K562 (cell line): ENCODE results near the gene RINL. TPM values are rescaled to one million over a fixed set of nuclear protein-coding genes. Genes with fewer than 3 reads are reported as not detected.

Experiments used
- ATAC-seq: fragments of 200-7000 bp; cut with Tn5 transposase; 3 replicates; pipeline ENCODE4 v1.9.1; 2020; ENCODE audit warnings: moderate library complexity
- BruUV-seq: library from RNA; stranded (reverse); fragments of 400-500 nt; replicated peaks from 2 replicates; lab custom pipeline; 2021; lab: Mats Ljungman, UMichigan
- CTCF ChIA-PET: fragments of 300-600 bp; formaldehyde crosslinking; extraction: SDS; loops from one replicate; lab custom pipeline; 2021; ENCODE audit warnings: low intra/inter-chr PET ratio; lab: Yijun Ruan, JAX
- POLR2A ChIA-PET: fragments of 300-600, 350-650 bp; sonication (Branson Sonifier 250); formaldehyde crosslinking; extraction: SDS; loops from one replicate; lab custom pipeline; 2021; ENCODE audit warnings: antibody characterized with exemption, inconsistent platforms; lab: Yijun Ruan, JAX
- DNase-seq, 4 experiments: peaks; one replicate each; pipeline versions ENCODE4 v3.0.0 to v3.0.0-alpha.2; 2011 to 2018; ENCODE audit warnings: low spot score in 3 of 4, mixed read lengths in 3 of 4; ENCODE audit errors: extremely low read depth in 1 of 4
- FAIRE-seq: peaks from 2 replicates; lab custom pipeline; 2011; peaks lifted over from hg19 to GRCh38; lab: Jason Lieb, UNC
- H2AFZ ChIP-seq: 2 replicates; pipeline ENCODE4 v1.6.0; 2011; ENCODE audit warnings: low read depth, low read length, control low read depth, inconsistent platforms
- H3K27ac ChIP-seq: fragments of 200-600 bp; 3 replicates; pipeline ENCODE4 v1.8.0; 2011; ENCODE audit warnings: low read depth, mild to moderate bottlenecking, control low read depth, inconsistent platforms, low read length, moderate library complexity, mixed read lengths; ENCODE audit errors: extremely low read depth
- H3K27me3 ChIP-seq, 2 experiments: fragments of 300-600 bp in 1 of 2; 2 replicates in 1 of 2; 3 replicates in 1 of 2; pipeline versions ENCODE4 v1.6.0 to v1.8.0; 2011; ENCODE audit warnings: inconsistent platforms in 2 of 2, low read length in 2 of 2, mild to moderate bottlenecking in 1 of 2, mixed read lengths in 1 of 2, moderate library complexity in 1 of 2; ENCODE audit not compliant: control insufficient read depth in 2 of 2, insufficient read depth in 2 of 2
- H3K36me3 ChIP-seq: fragments of 300-600 bp; 3 replicates; pipeline ENCODE4 v1.8.0; 2011; ENCODE audit warnings: mild to moderate bottlenecking, low read length, inconsistent platforms; ENCODE audit not compliant: control insufficient read depth, insufficient read depth
- H3K4me1 ChIP-seq, 2 experiments: fragments of 200-600 bp in 1 of 2; replicated peaks in 1 of 2; 2 replicates in 1 of 2; 3 replicates in 1 of 2; pipeline versions ENCODE4 v1.5.1 to v1.8.0; 2011; ENCODE audit warnings: inconsistent platforms in 2 of 2, low read length in 2 of 2, mild to moderate bottlenecking in 1 of 2, mixed read lengths in 1 of 2, moderate library complexity in 1 of 2; ENCODE audit not compliant: control insufficient read depth in 2 of 2, insufficient read depth in 2 of 2
- H3K4me2 ChIP-seq: 2 replicates; pipeline ENCODE4 v1.6.1; 2011; ENCODE audit warnings: low read length, control low read depth, inconsistent platforms, mixed read lengths; ENCODE audit not compliant: insufficient read depth
- H3K4me3 ChIP-seq: fragments of 200-600 bp; sonication (generic), shearing (Covaris generic); 2 replicates; pipeline ENCODE4 v1.5.1; 2016; ENCODE audit warnings: control low read depth, inconsistent platforms
- H3K79me2 ChIP-seq: fragments of 200-600 bp; 3 replicates; pipeline ENCODE4 v1.8.0; 2011; ENCODE audit warnings: low read length, inconsistent platforms; ENCODE audit not compliant: control insufficient read depth, insufficient read depth
- H3K9ac ChIP-seq, 2 experiments: 2 replicates each; pipeline versions ENCODE4 v1.6.0 to v1.6.1; 2011; ENCODE audit warnings: low read depth in 2 of 2, low read length in 2 of 2, control low read depth in 1 of 2, inconsistent platforms in 1 of 2, mild to moderate bottlenecking in 1 of 2, mixed read lengths in 1 of 2; ENCODE audit not compliant: insufficient read depth in 1 of 2
- H3K9me1 ChIP-seq: one replicate; pipeline ENCODE4 v1.6.0; 2011; ENCODE audit warnings: inconsistent platforms, mild to moderate bottlenecking, low read length, moderate library complexity; ENCODE audit not compliant: control insufficient read depth, insufficient read depth
- H3K9me3 ChIP-seq: replicated peaks from 2 replicates; pipeline ENCODE4 v1.5.1; 2011; ENCODE audit warnings: low read depth, low read length, inconsistent platforms; ENCODE audit not compliant: control insufficient read depth, insufficient read depth
- H4K20me1 ChIP-seq: replicated peaks from 2 replicates; pipeline ENCODE4 v1.6.1; 2011; ENCODE audit warnings: low read length, inconsistent platforms, mixed read lengths; ENCODE audit not compliant: control insufficient read depth, insufficient read depth
- CHD2 ChIP-seq: IDR thresholded peaks from 2 replicates; pipeline ENCODE4 v1.6.1; 2011; ENCODE audit warnings: low read depth, low read length
- GTF2F1 ChIP-seq: IDR thresholded peaks from 2 replicates; pipeline ENCODE4 v1.6.1; 2011; ENCODE audit warnings: low read depth, low read length, improper control_type of control experiment
- IRF2 ChIP-seq: sonication (generic); formaldehyde crosslinking; IDR thresholded peaks from 2 replicates; pipeline ENCODE4 v1.8.1; 2022; ENCODE audit warnings: mild to moderate bottlenecking, missing genetic modification reagents
- NFE2L1 ChIP-seq: fragments of 450-650 bp; IDR thresholded peaks from 2 replicates; pipeline ENCODE4 v1.6.1; 2016; ENCODE audit warnings: missing genetic modification characterization, low read depth, mild to moderate bottlenecking, missing compliant biosample characterization, moderate library complexity, borderline replicate concordance
- NR2C2 ChIP-seq, 2 experiments: fragments of 200-800 bp in 1 of 2; sonication (Bioruptor generic) in 1 of 2; sonication (generic) in 1 of 2; formaldehyde crosslinking in 1 of 2; IDR thresholded peaks; 2 replicates each; pipeline versions ENCODE4 v1.6.1 to v1.8.0; 2016 to 2022; ENCODE audit warnings: mild to moderate bottlenecking in 1 of 2, missing compliant biosample characterization in 1 of 2, missing genetic modification characterization in 1 of 2, missing genetic modification reagents in 1 of 2
- PHF21A ChIP-seq: fragments of 450-650 bp; IDR thresholded peaks from 2 replicates; pipeline ENCODE4 v1.6.1; 2017; ENCODE audit warnings: low read depth, borderline replicate concordance
- POLR2G ChIP-seq: fragments of 200-400 bp; formaldehyde crosslinking; IDR thresholded peaks from 2 replicates; pipeline ENCODE4 v1.6.1; 2017; ENCODE audit warnings: low read depth, mild to moderate bottlenecking, antibody characterized with exemption, low read length, moderate library complexity
- SMAD4 ChIP-seq: fragments of 250-450 bp; sonication (Bioruptor Pico); conservative IDR thresholded peaks from 2 replicates; pipeline ENCODE4 v1.8.0; 2021; ENCODE audit warnings: inconsistent platforms, mild to moderate bottlenecking, moderate library complexity
- SMARCC2 ChIP-seq: fragments of 450-650 bp; IDR thresholded peaks from 2 replicates; pipeline ENCODE4 v1.6.1; 2017; ENCODE audit warnings: antibody characterized with exemption, moderate library complexity, mild to moderate bottlenecking, low read depth
- TGIF2 ChIP-seq: sonication (generic); formaldehyde crosslinking; IDR thresholded peaks from 2 replicates; pipeline ENCODE4 v1.8.1; 2022; ENCODE audit warnings: mild to moderate bottlenecking, missing genetic modification reagents, moderate library complexity
- YY1 ChIP-seq, 3 experiments: IDR thresholded peaks; 2 replicates each; pipeline ENCODE4 v1.6.1; 2011; ENCODE audit warnings: low read length in 2 of 3, mild to moderate bottlenecking in 2 of 3, moderate library complexity in 2 of 3, borderline replicate concordance in 1 of 3, control low read depth in 1 of 3, low read depth in 1 of 3; ENCODE audit not compliant: insufficient read depth in 3 of 3, insufficient replicate concordance in 2 of 3, control insufficient read depth in 1 of 3, insufficient read length in 1 of 3; ENCODE audit errors: extremely low read depth in 1 of 3
- ZNF212 ChIP-seq: fragments of 450-650 bp; formaldehyde crosslinking; IDR thresholded peaks from 2 replicates; pipeline ENCODE4 v1.4.0; 2020; ENCODE audit warnings: mild to moderate bottlenecking
- ZNF239 ChIP-seq: fragments of 250-450 bp; sonication (Bioruptor Pico); IDR thresholded peaks from 2 replicates; pipeline ENCODE4 v1.4.0; 2020; ENCODE audit warnings: mild to moderate bottlenecking
- ZSCAN29 ChIP-seq: fragments of 450-650 bp; IDR thresholded peaks from 2 replicates; pipeline ENCODE4 v1.6.1; 2017
- WGBS: fragments of 100-300 bp; shearing (Covaris generic); methylation state at CpG from one replicate; pipeline ENCODE4 v1.1.6; 2016; ENCODE audit warnings: low coverage, mixed read lengths; ENCODE audit not compliant: insufficient coverage; ENCODE audit errors: missing lambda C conversion rate; 5-methylcytosine and 5-hydroxymethylcytosine counted together
- in situ Hi-C: fragments of 300-500 bp; cut with MboI; formaldehyde crosslinking; loops from 4 replicates; pipeline ENCODE4 v1.15.0; 2018; ENCODE audit warnings: inconsistent platforms, mixed read lengths
- intact Hi-C: fragments of 100-400 bp; cut with micrococcal nuclease; formaldehyde crosslinking; loops from 2 replicates; pipeline ENCODE4 v1.14.2; 2022
- polyA plus RNA-seq, 8 experiments: library from polyadenylated mRNA; depleted of rRNA in 4 of 8; stranded (reverse) in 5 of 8; unstranded in 3 of 8; fragments of >200 nt; fragmentation: Nextera tagmentation in 2 of 8; fragmentation: Illumina TruSeq in 1 of 8; extraction: Ambion mirVana in 2 of 8; extraction: Trizol in 1 of 8; gene quantifications; 2 replicates each; pipeline versions ENCODE4 v1.2.1 to v1.2.3, GENCODE V29; 2011 to 2014; ENCODE audit warnings: inconsistent platforms in 1 of 8, missing spikeins in 1 of 8
- total RNA-seq, 7 experiments: library from RNA; depleted of rRNA in 6 of 7; stranded (reverse); fragments of >200 nt in 6 of 7; fragmentation: Illumina TruSeq in 2 of 7; extraction: Trizol in 2 of 7; gene quantifications; 2 replicates each; pipeline versions ENCODE4 v1.2.1 to v1.2.3, GENCODE V29; 2011 to 2021; ENCODE audit warnings: low replicate concordance in 1 of 7
- TF ChIP-seq, protein P1 (sequence below): fragments of 450-650 bp; conservative IDR thresholded peaks from 2 replicates; pipeline ENCODE4 v1.6.1; 2016; ENCODE audit warnings: missing genetic modification characterization, low read depth, mild to moderate bottlenecking, missing compliant biosample characterization, moderate library complexity

The RINL gene
- total and polyA plus RNA-seq, 9 of the 15 experiments (the other 6 are each of a cell fraction or from before 2014, with no cell fraction given) = 0.82 to 10.9 (median 4.9) TPM

DNA sequence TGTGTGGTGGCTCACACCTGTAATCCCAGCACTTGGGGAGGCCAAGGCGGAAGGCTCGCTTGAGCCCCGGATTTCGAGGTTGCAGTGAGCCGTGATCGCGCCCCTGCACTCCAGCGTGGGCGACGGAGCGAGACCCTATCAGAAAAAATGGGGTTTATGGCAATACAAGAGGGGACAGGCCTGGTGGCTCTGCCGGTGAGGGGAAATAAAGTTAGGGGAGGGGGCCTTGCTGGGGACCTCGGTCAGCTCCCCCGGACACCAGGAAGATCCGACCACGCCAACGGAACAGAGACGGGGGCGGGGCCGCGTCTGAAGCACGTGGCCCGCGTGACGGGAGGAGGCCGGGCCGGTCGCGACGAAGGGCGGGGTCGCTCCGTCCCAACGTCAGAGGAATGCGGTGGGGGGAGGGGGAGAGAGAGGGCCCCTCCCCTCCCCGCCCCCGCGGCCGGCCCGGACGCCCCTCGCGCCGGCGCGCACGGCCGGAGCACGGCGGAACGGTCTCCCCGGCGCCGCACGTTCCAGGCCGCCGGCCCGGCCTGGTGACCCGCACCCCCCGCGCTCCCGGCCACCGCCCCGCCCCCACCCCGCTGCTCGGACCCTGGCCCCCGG, 26.3 kb downstream of the RINL start (continued):
- no peak for TF ChIP-seq TGIF2 (CRISPR knock-in tag)
- no peak for TF ChIP-seq GTF2F1
- TF ChIP-seq, protein P1, sequence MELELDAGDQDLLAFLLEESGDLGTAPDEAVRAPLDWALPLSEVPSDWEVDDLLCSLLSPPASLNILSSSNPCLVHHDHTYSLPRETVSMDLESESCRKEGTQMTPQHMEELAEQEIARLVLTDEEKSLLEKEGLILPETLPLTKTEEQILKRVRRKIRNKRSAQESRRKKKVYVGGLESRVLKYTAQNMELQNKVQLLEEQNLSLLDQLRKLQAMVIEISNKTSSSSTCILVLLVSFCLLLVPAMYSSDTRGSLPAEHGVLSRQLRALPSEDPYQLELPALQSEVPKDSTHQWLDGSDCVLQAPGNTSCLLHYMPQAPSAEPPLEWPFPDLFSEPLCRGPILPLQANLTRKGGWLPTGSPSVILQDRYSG = no peak
- no peak for TF ChIP-seq IRF2
- TF ChIP-seq ZSCAN29 = no peak
- no peak for TF ChIP-seq SMARCC2
- TF ChIP-seq SMAD4 (CRISPR knock-in tag) = peak; percentile 57
- no peak for TF ChIP-seq ZNF212

- Histone ChIP-seq H3K9ac (peak overlapping the region; percentile 76 to 97), H3K4me2 (peak overlapping the region; percentile 89), H3K4me3 (peak overlapping the region; percentile 80), H3K27me3 (no peaks in the 10 kb centered on the region), H3K9me1 (no peaks in the 10 kb centered on the region), H3K9me3 (no peaks in the 10 kb centered on the region), H3K4me1 (peaks cover 16 to 46% of the 10 kb centered on the region in 2 experiments; a peak in 4 of 5 replicates), H3K27ac (peak overlapping the region; percentile 94), H3K79me2 (peaks cover 47% of the 10 kb centered on the region), H4K20me1 (peaks cover 5% of the 10 kb centered on the region), H3K36me3 (peaks cover 29% of the 10 kb centered on the region), H2AFZ (peak overlapping the region; percentile 48)
- TSS peak; percentile 78 for BruUV-seq
- in situ Hi-C loops = no loop called here
- ATAC-seq = peak; percentile 1
- peak in 2 of 4 experiments; percentile 60 to 80 for DNase-seq
- FAIRE-seq = no peak
- intact Hi-C loops = loop anchor here (1.0 to 2.0 kb wide), 3 partner anchors 32 to 79 kb away; partner anchors contain the start of genes MRPS12 and SARS2
- WGBS = under 1% methylated on average over 39 of the region's 40 CpGs
- CTCF ChIA-PET = interaction anchor here (1.0 kb wide), 1 partner anchor 79 kb away, joined by 3 read pairs; the partner anchor contains the start of genes MRPS12 and SARS2
- POLR2A ChIA-PET = interaction anchor here (0.7 to 6.0 kb wide), 6 partner anchors 9 to 338 kb away, joined by 3 to 58 read pairs (median 4); partner anchors contain the start of gene ECH1
- TF ChIP-seq CHD2 (no peak), YY1 (IDR thresholded peaks at IDR 0.05; ENCODE audit: borderline replicate concordance in 1 of 3, control insufficient read depth in 1 of 3, extremely low read depth in 1 of 3, insufficient read depth in 3 of 3, insufficient read length in 1 of 3, insufficient replicate concordance in 2 of 3, low read depth in 1 of 3, low read length in 2 of 3) (no peak), PHF21A (no peak), POLR2G (peak; percentile 3; the same call in 1 of the 2 replicates), NR2C2 (CRISPR knock-in tag; IDR thresholded peaks at IDR 0.05) (no peak), NR2C2 (tag; IDR thresholded peaks at IDR 0.05) (no peak), NFE2L1 (no peak), ZNF239 (CRISPR knock-in tag) (no peak)
Observed at GRCh38 chr19:38850976-38851621, 27.0 kb downstream of the RINL start.
